ENCODE measurements around the gene POLR3F.
"Not testable (repeated sequence)": the region's sequence is repeated elsewhere in the genome, so short reads cannot be mapped to it uniquely, and the experiment has no call there.

Gene POLR3F

GRCh38 chr20:18504479-18505060 is 37.4 kb downstream of the POLR3F start:
- no peak for DNase-seq (ENCODE audit: low read depth)

- DNase-seq (ENCODE audit: low read depth), result no peak
Measured at GRCh38 chr20:18506744-18507143, 39.6 kb downstream of the POLR3F start.

DNA sequence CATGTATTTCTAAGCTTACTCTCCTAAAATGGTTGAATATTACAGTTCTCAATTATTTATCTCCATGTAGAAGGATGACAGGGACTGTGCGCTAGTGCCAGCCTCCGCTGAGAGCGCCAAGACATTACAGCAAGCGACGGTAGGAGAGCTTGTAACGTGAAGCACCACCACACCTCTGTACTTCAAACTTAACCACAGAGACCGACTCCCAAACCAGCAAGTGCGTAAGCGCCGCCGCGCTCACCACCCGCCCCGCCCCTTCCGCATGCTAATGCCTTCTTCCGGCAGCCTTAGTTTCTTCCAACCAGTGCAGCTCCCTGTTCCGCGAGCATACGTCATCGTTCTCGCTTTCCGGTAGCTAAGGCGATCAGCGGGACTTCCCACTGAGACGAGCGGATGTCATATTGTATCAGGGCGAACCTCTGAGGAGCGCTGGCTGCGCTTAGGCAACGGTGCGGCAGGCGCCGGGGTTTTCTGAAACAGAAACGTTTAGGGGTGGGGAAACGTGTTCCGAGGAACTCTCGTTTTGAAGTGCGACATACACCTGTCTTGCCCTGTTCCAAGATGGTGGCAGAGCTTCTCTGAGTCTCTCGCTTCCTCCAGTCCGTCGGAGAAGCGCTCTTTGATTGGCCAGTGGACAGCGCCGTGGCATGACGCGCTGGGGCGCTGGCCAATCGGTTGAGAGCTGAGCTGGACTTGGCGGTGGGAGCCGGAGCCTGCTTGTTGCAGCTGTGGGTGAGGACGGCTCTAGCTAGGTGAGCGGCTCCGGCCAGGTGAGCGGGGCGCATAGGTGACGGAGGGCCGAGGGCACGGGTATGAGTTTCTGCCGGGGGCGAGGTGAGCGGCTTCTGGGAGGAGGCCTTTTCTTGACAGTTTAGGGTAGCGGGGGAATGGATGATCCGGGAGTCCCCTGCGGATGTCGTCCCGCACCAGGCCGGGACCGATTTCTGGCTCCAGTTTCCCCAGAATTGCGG is 40.3 kb downstream of the POLR3F start, which contains the start of gene SEC23B:
SEC23B (plus strand) TSS at position 723 of the 974 bp plus-strand sequence. CDS start 2,896 bp downstream, outside the sequence.
- peak; percentile 96 for DNase-seq (ENCODE audit: low read depth)

DNA sequence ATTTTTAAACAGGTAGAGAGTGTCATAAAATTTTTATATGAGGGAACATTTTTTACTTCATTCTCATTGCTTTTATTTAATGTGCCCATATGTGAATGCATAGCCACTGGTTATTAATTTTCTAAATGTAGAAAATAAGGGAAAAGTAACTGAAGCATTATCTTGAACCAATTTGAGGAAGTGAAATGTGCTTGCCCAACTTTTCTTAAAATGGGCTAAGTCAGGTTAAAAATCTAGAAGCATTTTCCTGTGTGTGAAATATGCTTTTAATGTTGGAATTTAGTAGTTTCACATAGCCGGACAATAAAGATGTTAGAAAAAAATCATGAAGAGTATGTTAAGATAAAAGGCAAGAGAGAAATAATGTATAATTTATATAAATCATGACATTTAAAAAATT is 44.4 kb downstream of the POLR3F start:
- no peak for DNase-seq (ENCODE audit: low read depth)

- no peak for DNase-seq (ENCODE audit: low read depth)
Measured at GRCh38 chr20:18513208-18513607, 46.0 kb downstream of the POLR3F start.

DNA sequence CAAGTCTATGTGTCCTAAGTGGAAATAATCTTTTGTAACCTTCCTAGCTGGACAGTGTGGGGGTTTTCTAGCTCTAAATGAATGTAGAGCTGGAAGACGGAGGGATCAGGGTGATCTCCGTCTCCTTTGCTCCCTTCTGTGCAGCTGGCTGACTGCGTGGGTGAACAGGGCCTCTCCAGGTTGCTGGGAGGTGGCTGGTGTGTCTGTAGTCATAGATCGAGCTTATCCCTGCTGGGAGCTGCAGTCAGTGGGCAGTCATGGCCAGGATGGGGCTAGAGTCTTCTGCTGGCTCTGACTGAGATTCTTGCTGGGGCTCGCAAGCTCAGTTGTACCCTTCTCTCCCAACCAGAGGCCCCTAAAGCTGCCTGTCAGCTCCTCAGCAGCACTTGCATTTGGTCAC is 46.9 kb downstream of the POLR3F start:
- no peak for DNase-seq (ENCODE audit: low read depth)

- DNase-seq (ENCODE audit: low read depth), result no peak
Measured at GRCh38 chr20:18515973-18516372, 48.8 kb downstream of the POLR3F start.

- not testable (repeated sequence) for DNase-seq (ENCODE audit: low read depth)
Measured at GRCh38 chr20:18522066-18522465, 54.9 kb downstream of the POLR3F start.

- DNase-seq (ENCODE audit: low read depth), result no peak
Measured at GRCh38 chr20:18523066-18523465, 55.9 kb downstream of the POLR3F start.

DNA sequence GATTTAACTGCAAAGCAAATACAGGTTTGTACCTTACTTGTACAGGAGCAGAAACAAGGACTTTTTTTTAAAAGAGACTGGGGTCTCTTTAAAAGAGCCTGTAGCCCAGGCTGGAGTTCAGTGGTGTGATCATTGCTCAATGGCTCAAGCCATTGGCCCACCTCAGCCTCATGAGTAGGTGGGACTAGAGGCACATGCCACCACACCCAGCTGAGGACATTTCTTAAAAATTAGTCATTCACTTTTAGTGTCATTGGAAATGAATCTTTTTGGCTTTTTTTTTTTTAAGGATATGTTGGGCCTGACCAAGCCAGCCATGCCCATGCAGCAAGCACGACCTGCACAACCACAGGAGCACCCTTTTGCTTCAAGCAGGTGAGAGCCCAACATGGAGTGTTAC is 57.5 kb downstream of the POLR3F start:
- DNase-seq (ENCODE audit: low read depth), result no peak

DNA sequence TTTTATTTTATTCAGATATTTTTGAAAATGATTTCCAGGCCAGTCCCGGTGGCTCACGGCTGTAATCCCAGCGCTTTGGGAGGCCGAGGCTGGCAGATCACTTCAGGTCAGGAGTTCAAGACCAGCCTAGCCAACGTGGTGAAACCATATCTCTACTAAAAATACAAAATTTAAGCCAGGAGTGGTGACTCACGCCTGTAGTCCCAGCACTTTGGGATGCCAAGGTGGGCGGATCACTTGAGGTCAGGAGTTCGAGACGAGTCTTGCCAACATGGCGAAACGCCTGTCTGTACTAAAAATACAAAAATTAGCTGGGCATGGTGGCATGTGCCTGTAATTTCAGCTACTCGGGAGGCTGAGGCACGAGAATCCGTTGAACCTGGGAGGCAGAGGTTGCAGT is 59.6 kb downstream of the POLR3F start:
- DNase-seq (ENCODE audit: low read depth), result not testable (repeated sequence)

DNA sequence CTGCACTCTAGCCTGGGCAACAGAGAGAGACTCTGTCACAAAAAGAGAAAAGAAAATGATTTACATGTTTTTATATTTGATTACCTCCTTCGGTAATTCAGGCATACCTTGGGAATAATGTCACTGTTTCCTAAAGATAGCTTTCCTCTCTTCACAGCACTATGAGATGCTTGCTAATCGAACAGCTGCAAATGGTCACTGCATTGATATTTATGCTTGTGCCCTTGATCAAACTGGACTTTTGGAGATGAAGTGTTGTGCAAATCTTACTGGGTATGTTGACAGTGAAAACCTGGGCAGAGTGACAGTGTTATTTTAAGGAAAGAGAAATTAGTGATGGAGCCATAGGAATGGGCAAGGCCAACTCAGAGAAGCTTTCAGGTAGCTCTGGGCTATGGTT is 60.1 kb downstream of the POLR3F start:
- no peak for DNase-seq (ENCODE audit: low read depth)

- DNase-seq (ENCODE audit: low read depth), result no peak
Measured at GRCh38 chr20:18527836-18528235, 60.6 kb downstream of the POLR3F start.

GRCh38 chr20:18529041-18529440 is 61.9 kb downstream of the POLR3F start:
- no peak for DNase-seq (ENCODE audit: low read depth)

DNA sequence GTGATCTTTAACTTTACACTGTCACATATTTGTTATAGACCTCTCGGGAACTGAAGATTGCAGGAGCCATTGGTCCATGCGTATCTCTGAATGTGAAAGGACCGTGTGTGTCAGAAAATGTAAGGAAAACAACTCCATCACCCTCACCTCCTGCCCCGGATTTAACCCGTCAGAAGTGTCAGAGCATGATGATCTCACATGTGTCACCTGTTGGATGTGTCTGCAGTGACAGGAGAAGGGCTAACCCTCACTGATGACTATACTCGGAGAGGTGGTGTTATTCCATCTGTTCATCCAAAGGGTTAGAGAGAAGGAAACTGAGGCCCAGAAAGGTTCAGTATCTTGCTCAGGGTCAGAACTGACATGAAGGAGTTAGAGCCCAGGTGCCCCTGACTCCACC is 65.4 kb downstream of the POLR3F start:
- DNase-seq (ENCODE audit: low read depth), result no peak

- DNase-seq (ENCODE audit: low read depth), result no peak
Measured at GRCh38 chr20:18533491-18533890, 66.3 kb downstream of the POLR3F start.

GRCh38 chr20:18533978-18534644 is 66.9 kb downstream of the POLR3F start:
- DNase-seq (ENCODE audit: low read depth), result no peak

Measured in stimulated activated CD8-positive, alpha-beta memory T cell treated with anti-CD3 and anti-CD28 coated beads, Interleukin-4, amount 100 ng/mL, for 24 hours (primary cell).